HepG2 (cell line): ENCODE measurements around the gene MID1. TPM values are rescaled to one million over a fixed set of nuclear protein-coding genes. Genes with fewer than 3 reads are reported as not detected.

Experiments
- ATAC-seq: fragments of 200-7000 bp; cut with Tn5 transposase; 3 replicates; pipeline ENCODE4 v1.9.1; 2020; ENCODE audit warnings: mild to moderate bottlenecking, moderate library complexity
- BruUV-seq: library from RNA; stranded (reverse); fragments of 400-500 nt; replicated peaks from 2 replicates; lab custom pipeline; 2021; lab: Mats Ljungman, UMichigan
- CTCF ChIA-PET: fragments of 300-600 bp; formaldehyde crosslinking; extraction: SDS; loops from one replicate; lab custom pipeline; 2021; ENCODE audit warnings: low total read pairs, inconsistent platforms, low intra/inter-chr PET ratio; lab: Yijun Ruan, JAX
- POLR2A ChIA-PET: fragments of 350-600 bp; sonication (Branson Sonifier 250); formaldehyde crosslinking; loops from one replicate; lab custom pipeline; 2020; ENCODE audit warnings: antibody characterized with exemption, inconsistent platforms; lab: Yijun Ruan, JAX
- DNase-seq: peaks from one replicate; pipeline ENCODE4 v3.0.0-alpha.2; 2015; ENCODE audit warnings: low spot score
- FAIRE-seq: peaks from 3 replicates; lab custom pipeline; 2011; peaks lifted over from hg19 to GRCh38; lab: Jason Lieb, UNC
- H2AFZ ChIP-seq: one replicate; pipeline ENCODE4 v1.6.1; 2011; ENCODE audit warnings: low read length, inconsistent platforms
- H3K27ac ChIP-seq: fragments of 300-600 bp; 3 replicates; pipeline ENCODE4 v1.8.0; 2011; ENCODE audit warnings: mixed run types, mild to moderate bottlenecking, mixed read lengths, low read length, inconsistent platforms; ENCODE audit not compliant: insufficient read depth; ENCODE audit errors: extremely low read length
- H3K27me3 ChIP-seq, 2 experiments: fragments of 200-600 bp in 1 of 2; 2 replicates in 1 of 2; 3 replicates in 1 of 2; pipeline versions ENCODE4 v1.6.0 to v1.8.0; 2011; ENCODE audit warnings: low read length in 2 of 2, mild to moderate bottlenecking in 2 of 2, moderate library complexity in 2 of 2, inconsistent platforms in 1 of 2; ENCODE audit not compliant: insufficient read depth in 2 of 2, control insufficient read depth in 1 of 2
- H3K36me3 ChIP-seq, 2 experiments: fragments of 200-600 bp in 1 of 2; replicated peaks in 1 of 2; 2 replicates in 1 of 2; 3 replicates in 1 of 2; pipeline versions ENCODE4 v1.5.1 to v1.8.0; 2011; ENCODE audit warnings: low read length in 2 of 2, inconsistent platforms in 1 of 2; ENCODE audit not compliant: insufficient read depth in 2 of 2, control insufficient read depth in 1 of 2
- H3K4me1 ChIP-seq: 2 replicates; pipeline ENCODE4 v1.5.1; 2012; ENCODE audit warnings: low read length, inconsistent platforms; ENCODE audit not compliant: insufficient read depth
- H3K4me2 ChIP-seq: 2 replicates; pipeline ENCODE4 v1.6.0; 2011; ENCODE audit warnings: low read depth, low read length, inconsistent platforms
- H3K4me3 ChIP-seq, 3 experiments: fragments of 200-600 bp in 1 of 3; sonication (generic), shearing (Covaris generic) in 1 of 3; replicated peaks in 1 of 3; 2 replicates each; pipeline ENCODE4 v1.5.1; 2011 to 2016; ENCODE audit warnings: low read length in 3 of 3, inconsistent platforms in 2 of 3, low read depth in 2 of 3, mild to moderate bottlenecking in 2 of 3, control low read depth in 1 of 3, mixed read lengths in 1 of 3; ENCODE audit not compliant: insufficient read depth in 1 of 3
- H3K79me2 ChIP-seq: one replicate; pipeline ENCODE4 v1.6.1; 2011; ENCODE audit warnings: low read length, inconsistent platforms; ENCODE audit not compliant: insufficient read depth
- H3K9ac ChIP-seq: 2 replicates; pipeline ENCODE4 v1.6.0; 2011; ENCODE audit warnings: mild to moderate bottlenecking, low read depth, low read length, inconsistent platforms; ENCODE audit not compliant: insufficient read depth
- H3K9me3 ChIP-seq: 2 replicates; pipeline ENCODE4 v1.5.1; 2012; ENCODE audit warnings: mild to moderate bottlenecking, low read length
- H4K20me1 ChIP-seq: 2 replicates; pipeline ENCODE4 v1.6.0; 2011; ENCODE audit warnings: inconsistent platforms, mild to moderate bottlenecking, low read length, moderate library complexity; ENCODE audit not compliant: insufficient read depth
- ATF4 ChIP-seq, 2 experiments: fragments of 450-650 bp in 1 of 2; sonication (generic) in 1 of 2; formaldehyde crosslinking; IDR thresholded peaks; 2 replicates each; pipeline versions ENCODE4 v1.5.0 to v1.8.0; 2020 to 2022; ENCODE audit warnings: mild to moderate bottlenecking in 1 of 2, missing genetic modification reagents in 1 of 2
- CTCF ChIP-seq: sonication (generic); formaldehyde crosslinking; IDR thresholded peaks from 2 replicates; pipeline ENCODE4 v1.5.0; 2020; ENCODE audit warnings: mild to moderate bottlenecking, missing genetic modification reagents, moderate library complexity
- ELK4 ChIP-seq: sonication (generic); formaldehyde crosslinking; IDR thresholded peaks from 2 replicates; pipeline ENCODE4 v1.9.0; 2021; ENCODE audit warnings: missing genetic modification reagents, borderline replicate concordance
- GLMP ChIP-seq: sonication (generic); formaldehyde crosslinking; IDR thresholded peaks from 2 replicates; pipeline ENCODE4 v1.9.0; 2021; ENCODE audit warnings: missing genetic modification reagents, mild to moderate bottlenecking, borderline replicate concordance
- HMGA1 ChIP-seq: sonication (generic); formaldehyde crosslinking; conservative IDR thresholded peaks from 2 replicates; pipeline ENCODE4 v1.4.0; 2020; ENCODE audit warnings: missing genetic modification reagents
- KAT8 ChIP-seq: IDR thresholded peaks from 2 replicates; pipeline ENCODE4 v1.6.1; 2016; ENCODE audit warnings: missing genetic modification reagents, missing compliant biosample characterization
- PITX1 ChIP-seq: sonication (generic); formaldehyde crosslinking; IDR thresholded peaks from 2 replicates; pipeline ENCODE4 v1.5.1; 2020; ENCODE audit warnings: mild to moderate bottlenecking, missing genetic modification reagents
- POLR2A ChIP-seq, 2 experiments: IDR thresholded peaks; 2 replicates each; pipeline ENCODE4 v1.6.1; 2011; ENCODE audit warnings: low read depth in 2 of 2, low read length in 2 of 2, mild to moderate bottlenecking in 1 of 2, moderate library complexity in 1 of 2; ENCODE audit not compliant: insufficient read depth in 1 of 2
- POLR2AphosphoS2 ChIP-seq: IDR thresholded peaks from 2 replicates; pipeline ENCODE4 v1.6.1; 2011; ENCODE audit warnings: low read depth, low read length, improper control_type of control experiment
- RAD21 ChIP-seq: fragments of 450-650 bp; formaldehyde crosslinking; IDR thresholded peaks from 2 replicates; pipeline ENCODE4 v1.5.0; 2020; ENCODE audit warnings: mild to moderate bottlenecking
- SMC3 ChIP-seq: IDR thresholded peaks from 2 replicates; pipeline ENCODE4 v1.6.1; 2011; ENCODE audit warnings: low read length, improper control_type of control experiment
- SRSF4 ChIP-seq: fragments of 200-400 bp; formaldehyde crosslinking; IDR thresholded peaks from one replicate; pipeline ENCODE4 v1.6.1; 2018; ENCODE audit warnings: mild to moderate bottlenecking, low read depth, low read length, moderate library complexity; ENCODE audit not compliant: poor library complexity, severe bottlenecking
- ZMYM2 ChIP-seq: sonication (generic); formaldehyde crosslinking; IDR thresholded peaks from 2 replicates; pipeline ENCODE4 v1.8.0; 2022; ENCODE audit warnings: mild to moderate bottlenecking, missing genetic modification reagents
- ZNF232 ChIP-seq: sonication (generic); formaldehyde crosslinking; IDR thresholded peaks from 2 replicates; pipeline ENCODE4 v1.4.0; 2020; ENCODE audit warnings: missing genetic modification reagents, borderline replicate concordance
- ZNF34 ChIP-seq: sonication (generic); formaldehyde crosslinking; IDR thresholded peaks from 2 replicates; pipeline ENCODE4 v1.4.0; 2020; ENCODE audit warnings: mild to moderate bottlenecking, missing genetic modification reagents, borderline replicate concordance
- ZNF768 ChIP-seq: sonication (generic); formaldehyde crosslinking; IDR thresholded peaks from 2 replicates; pipeline ENCODE4 v1.4.0; 2020; ENCODE audit warnings: missing genetic modification reagents
- ZNF770 ChIP-seq: sonication (generic); formaldehyde crosslinking; IDR thresholded peaks from 2 replicates; pipeline ENCODE4 v1.5.0; 2020; ENCODE audit warnings: mild to moderate bottlenecking, missing genetic modification reagents
- WGBS: methylation state at CpG from one replicate; pipeline ENCODE4 v1.1.6; 2017; ENCODE audit warnings: low lambda C conversion rate; 5-methylcytosine and 5-hydroxymethylcytosine counted together
- in situ Hi-C: cut with HindIII; loops from 2 replicates; pipeline ENCODE4 v1.10.0; 2017; ENCODE audit warnings: low pct_unique_long_range_greater_than_20kb; ENCODE audit not compliant: extremely low pct_ligation_motif_present
- intact Hi-C: fragments of 100-400 bp; cut with micrococcal nuclease; formaldehyde crosslinking; loops from one replicate; pipeline ENCODE4 v1.10.0; 2022; ENCODE audit not compliant: unreplicated experiment
- polyA plus RNA-seq, 8 experiments: library from polyadenylated mRNA; depleted of rRNA in 3 of 8; stranded (reverse) in 7 of 8; unstranded in 1 of 8; fragments of >200 nt; fragmentation: Illumina TruSeq in 4 of 8; extraction: Trizol in 4 of 8; gene quantifications; 2 replicates each; pipeline versions ENCODE4 v1.2.1 to v1.2.3, GENCODE V29; 2011 to 2016; ENCODE audit warnings: low read depth in 4 of 8, missing spikeins in 1 of 8, mixed read lengths in 1 of 8; ENCODE audit not compliant: insufficient read depth in 1 of 8
- total RNA-seq, 5 experiments: library from RNA; depleted of rRNA; stranded (reverse); fragments of >200 nt; fragmentation: Illumina TruSeq; extraction: Trizol; gene quantifications; 2 replicates each; pipeline ENCODE4 v1.2.3, GENCODE V29; 2016; ENCODE audit warnings: low read depth in 1 of 5

MID1 gene
- total and polyA plus RNA-seq, 2 of the 13 experiments (the other 11 are each of a cell fraction or from before 2014, with no cell fraction given), result 0.86 to 1.1 TPM

- H3K27ac ChIP-seq, result no peak overlapping the region
- no peaks in the 10 kb centered on the region for H4K20me1 ChIP-seq
- ATAC-seq (peak; percentile 67), FAIRE-seq (peak; percentile 18), DNase-seq (peak; percentile 28)
- no peaks in the 10 kb centered on the region for H3K9me3 ChIP-seq
- H3K4me1 ChIP-seq, result no peaks in the 10 kb centered on the region
- H3K4me2 ChIP-seq, result no peak overlapping the region
- no peak overlapping the region for H2AFZ ChIP-seq
- ChIA-PET POLR2A (no interaction called here), CTCF (interaction anchor here (1.6 to 1.7 kb wide), 2 partner anchors 408 to 503 kb away, joined by 3 to 5 read pairs; no protein-coding TSS in a partner anchor)
- H3K4me3 ChIP-seq, result no peak overlapping the region
- no peaks in the 10 kb centered on the region for H3K27me3 ChIP-seq
- H3K9ac ChIP-seq, result no peak overlapping the region
- in situ Hi-C loops, result no loop called here
- H3K79me2 ChIP-seq, result no peaks in the 10 kb centered on the region
- 71% methylated on average over 1 of the region's 1 CpG for WGBS
- BruUV-seq, result no TSS peak
- intact Hi-C loops, result loop anchor here (1.0 to 5.0 kb wide), 3 partner anchors 154 to 406 kb away; no protein-coding TSS in a partner anchor
- no peaks in the 10 kb centered on the region for H3K36me3 ChIP-seq
- TF ChIP-seq ZNF232 (CRISPR knock-in tag), result no peak
- TF ChIP-seq GLMP (CRISPR knock-in tag), result no peak
- TF ChIP-seq ZNF770 (CRISPR knock-in tag), result no peak
- TF ChIP-seq SMC3, result peak; percentile 61; the same call in 1 of the 2 replicates
- TF ChIP-seq ZNF34 (CRISPR knock-in tag), result no peak
- TF ChIP-seq PITX1 (CRISPR knock-in tag), result no peak
- TF ChIP-seq CTCF (CRISPR knock-in tag), result peak; percentile 56
- TF ChIP-seq POLR2A (IDR thresholded peaks at IDR 0.05; ENCODE audit: insufficient read depth in 1 of 2, low read depth in 2 of 2, low read length in 2 of 2), result no peak
- no peak for TF ChIP-seq ZNF768 (CRISPR knock-in tag)
- no peak for TF ChIP-seq SRSF4
- TF ChIP-seq ZMYM2, result no peak
- 0 out of 2 replicates have a peak, but pooled peaks have one; percentile 20 for TF ChIP-seq RAD21 (CRISPR knock-in tag)
- no peak for TF ChIP-seq HMGA1
- TF ChIP-seq KAT8 (CRISPR knock-in tag), result no peak
- no peak for TF ChIP-seq POLR2AphosphoS2
- TF ChIP-seq ATF4 (CRISPR knock-in tag; IDR thresholded peaks at IDR 0.05), result no peak
- TF ChIP-seq ELK4, result no peak
These were observed 22.5 kb downstream of the MID1 start for GRCh38 chrX:10597871-10598270.
